A549 (cell line): ENCODE results near the gene KMT2C. TPM values are rescaled to one million over a fixed set of nuclear protein-coding genes. Genes with fewer than 3 reads are reported as not detected.
"Not testable (repeated sequence)": the region's sequence is repeated elsewhere in the genome, so short reads cannot be mapped to it uniquely, and the experiment has no call there.

Source experiments
- ATAC-seq, 2 experiments: fragments of 200-7000 bp in 1 of 2; fragments of >200 bp in 1 of 2; cut with Nextera tagmentation in 1 of 2; cut with Tn5 transposase in 1 of 2; 3 replicates each; pipeline versions ENCODE4 v1.8.0 to v1.9.1; 2018 to 2020; ENCODE audit warnings: mild to moderate bottlenecking in 1 of 2, moderate library complexity in 1 of 2
- CTCF ChIA-PET: fragments of 300-600 bp; sonication (Branson Sonifier 250); formaldehyde crosslinking; extraction: SDS; loops from one replicate; lab custom pipeline; 2021; ENCODE audit warnings: antibody characterized with exemption, inconsistent platforms; lab: Yijun Ruan, JAX
- POLR2A ChIA-PET: fragments of 350-600 bp; formaldehyde crosslinking; extraction: SDS; loops from one replicate; lab custom pipeline; 2021; ENCODE audit warnings: antibody characterized with exemption, inconsistent platforms; lab: Yijun Ruan, JAX
- DNase-seq, 2 experiments: peaks; one replicate each; pipeline versions ENCODE4 v3.0.0 to v3.0.0-alpha.2; 2011 to 2016; ENCODE audit warnings: low read depth in 1 of 2, low spot score in 1 of 2
- FAIRE-seq: peaks from 2 replicates; lab custom pipeline; 2011; peaks lifted over from hg19 to GRCh38; lab: Jason Lieb, UNC
- H3K27ac ChIP-seq, 2 experiments: fragments of >200 bp; sonication (Bioruptor Twin); formaldehyde crosslinking; 3 replicates each; pipeline ENCODE4 v1.5.1; 2016 to 2017
- H3K4me1 ChIP-seq: fragments of >200 bp; sonication (Bioruptor Twin); formaldehyde crosslinking; 3 replicates; pipeline ENCODE4 v1.6.1; 2016
- H3K4me2 ChIP-seq: fragments of >200 bp; sonication (Bioruptor Twin); formaldehyde crosslinking; 3 replicates; pipeline ENCODE4 v1.6.1; 2016
- H3K4me3 ChIP-seq: fragments of >200 bp; sonication (Bioruptor Twin); formaldehyde crosslinking; 3 replicates; pipeline ENCODE4 v1.5.1; 2016
- H3K9me3 ChIP-seq: fragments of >200 bp; sonication (Bioruptor Twin); formaldehyde crosslinking; 3 replicates; pipeline ENCODE4 v1.6.1; 2016
- ATOH8 ChIP-seq: fragments of 250-450 bp; sonication (Bioruptor Pico); IDR thresholded peaks from 2 replicates; pipeline ENCODE4 v1.5.0; 2020; ENCODE audit warnings: low read depth, mild to moderate bottlenecking, moderate library complexity
- E2F6 ChIP-seq: IDR thresholded peaks from 2 replicates; pipeline ENCODE4 v1.6.1; 2012; ENCODE audit warnings: low read depth, borderline replicate concordance
- EHF ChIP-seq: fragments of 250-450 bp; sonication (Bioruptor Pico); IDR thresholded peaks from 2 replicates; pipeline ENCODE4 v1.5.0; 2020; ENCODE audit warnings: mild to moderate bottlenecking
- EHMT2 ChIP-seq: fragments of 200-600 bp; sonication (generic); IDR thresholded peaks from 2 replicates; pipeline ENCODE4 v1.6.1; 2016; ENCODE audit warnings: antibody characterized with exemption, low read depth, mild to moderate bottlenecking, moderate library complexity
- ESRRA ChIP-seq: fragments of 150-350 bp; IDR thresholded peaks from 2 replicates; pipeline ENCODE4 v1.6.1; 2014; ENCODE audit warnings: mild to moderate bottlenecking, low read length, borderline replicate concordance
- FOSL2 ChIP-seq, 2 experiments: fragments of 450-650 bp in 1 of 2; fragments of >200 bp in 1 of 2; sonication (Bioruptor Twin) in 1 of 2; formaldehyde crosslinking; IDR thresholded peaks; 2 replicates each; pipeline versions ENCODE4 v1.5.0 to v1.6.1; 2016 to 2020; ENCODE audit warnings: mild to moderate bottlenecking in 1 of 2, moderate library complexity in 1 of 2
- FOXS1 ChIP-seq: fragments of 250-450 bp; sonication (Bioruptor Pico); IDR thresholded peaks from 2 replicates; pipeline ENCODE4 v1.5.0; 2020; ENCODE audit warnings: mild to moderate bottlenecking, moderate library complexity
- HEYL ChIP-seq: fragments of 250-450 bp; sonication (Bioruptor Pico); IDR thresholded peaks from 2 replicates; pipeline ENCODE4 v1.8.0; 2021; ENCODE audit warnings: mild to moderate bottlenecking, moderate library complexity
- HOXA7 ChIP-seq: fragments of 250-450 bp; sonication (Bioruptor Pico); IDR thresholded peaks from 2 replicates; pipeline ENCODE4 v1.5.0; 2020; ENCODE audit warnings: mild to moderate bottlenecking, moderate library complexity
- KDM1A ChIP-seq: fragments of 200-600 bp; sonication (generic); IDR thresholded peaks from 2 replicates; pipeline ENCODE4 v1.6.1; 2016; ENCODE audit warnings: low read depth, mild to moderate bottlenecking
- NPAS2 ChIP-seq: fragments of 250-450 bp; sonication (Bioruptor Pico); IDR thresholded peaks from 2 replicates; pipeline ENCODE4 v1.8.0; 2022; ENCODE audit warnings: mild to moderate bottlenecking, moderate library complexity, borderline replicate concordance
- NR3C1 ChIP-seq: fragments of >200 bp; sonication (Bioruptor Twin); formaldehyde crosslinking; IDR thresholded peaks from 3 replicates; pipeline ENCODE4 v1.6.1; 2017
- PHF8 ChIP-seq: fragments of 200-600 bp; sonication (generic); IDR thresholded peaks from 2 replicates; pipeline ENCODE4 v1.6.1; 2016; ENCODE audit warnings: low read depth, mild to moderate bottlenecking, antibody characterized with exemption, moderate library complexity, borderline replicate concordance
- POLR2A ChIP-seq: IDR thresholded peaks from 2 replicates; pipeline ENCODE4 v1.6.1; 2012; ENCODE audit warnings: mild to moderate bottlenecking, low read length
- POLR2AphosphoS2 ChIP-seq: conservative IDR thresholded peaks from 2 replicates; pipeline ENCODE4 v1.6.1; 2012; ENCODE audit warnings: low read length, improper control_type of control experiment, inconsistent platforms
- RAD21 ChIP-seq, 2 experiments: fragments of >200 bp in 1 of 2; sonication (Bioruptor Twin) in 1 of 2; formaldehyde crosslinking in 1 of 2; IDR thresholded peaks in 1 of 2; conservative IDR thresholded peaks in 1 of 2; 2 replicates in 1 of 2; 3 replicates in 1 of 2; pipeline ENCODE4 v1.6.1; 2012 to 2018; ENCODE audit warnings: inconsistent platforms in 1 of 2
- RARB ChIP-seq: fragments of 250-450 bp; sonication (Bioruptor Pico); IDR thresholded peaks from 2 replicates; pipeline ENCODE4 v1.8.0; 2021; ENCODE audit warnings: mild to moderate bottlenecking, moderate library complexity
- RFX5 ChIP-seq: fragments of 450-650 bp; IDR thresholded peaks from 2 replicates; pipeline ENCODE4 v1.7.1; 2014; ENCODE audit warnings: antibody characterized with exemption, mild to moderate bottlenecking, moderate library complexity
- SMC3 ChIP-seq: fragments of >200 bp; sonication (Bioruptor Twin); formaldehyde crosslinking; IDR thresholded peaks from 3 replicates; pipeline ENCODE4 v1.6.1; 2018; ENCODE audit warnings: inconsistent platforms
- TP53 ChIP-seq: fragments of 250-450 bp; sonication (Bioruptor Pico); IDR thresholded peaks from 2 replicates; pipeline ENCODE4 v1.5.0; 2021; ENCODE audit warnings: mild to moderate bottlenecking, moderate library complexity
- ZC3H11A ChIP-seq: fragments of 450-650 bp; IDR thresholded peaks from 2 replicates; pipeline ENCODE4 v1.6.1; 2014; ENCODE audit warnings: antibody characterized with exemption, mild to moderate bottlenecking
- ZFP36 ChIP-seq: fragments of 450-650 bp; IDR thresholded peaks from 2 replicates; pipeline ENCODE4 v1.6.1; 2014; ENCODE audit warnings: borderline replicate concordance; ENCODE audit not compliant: partially characterized antibody
- ZSCAN20 ChIP-seq: fragments of 250-450 bp; sonication (Bioruptor Pico); IDR thresholded peaks from 2 replicates; pipeline ENCODE4 v1.8.0; 2022; ENCODE audit warnings: mild to moderate bottlenecking, moderate library complexity
- WGBS: methylation state at CpG from one replicate; pipeline ENCODE4 v1.1.6; 2017; ENCODE audit errors: missing lambda C conversion rate; 5-methylcytosine and 5-hydroxymethylcytosine counted together
- polyA plus RNA-seq, 4 experiments: library from polyadenylated mRNA; depleted of rRNA in 3 of 4; stranded (reverse); fragments of >200 nt; fragmentation: RNase III in 1 of 4; extraction: RNeasy Plus Mini Kit Qiagen cat#74134 plus additional on column Dnase treatment in 1 of 4; gene quantifications; 2 replicates in 3 of 4; 3 replicates in 1 of 4; pipeline ENCODE4 v1.2.3, GENCODE V29; 2011 to 2017

Gene KMT2C
- polyA plus RNA-seq, 2 of the 4 experiments (the other 2 are of a cell fraction): 4.2 to 13.1 TPM

GRCh38 chr7:152382244-152382643 is 53.6 kb downstream of the KMT2C start:
- no peak overlapping the region for H3K27ac ChIP-seq
- H3K4me3 ChIP-seq: no peak overlapping the region
- ATAC-seq (no peak), FAIRE-seq (no peak), DNase-seq (no peak)
- no peak for TF ChIP-seq POLR2A
- no peak for TF ChIP-seq ZC3H11A
- TF ChIP-seq HOXA7 (CRISPR knock-in tag): no peak
- TF ChIP-seq KDM1A: no peak
- no peak for TF ChIP-seq ZSCAN20
- no peak for TF ChIP-seq SMC3
- TF ChIP-seq HEYL (CRISPR knock-in tag): no peak
- no peak for TF ChIP-seq RARB (CRISPR knock-in tag)
- TF ChIP-seq RFX5: no peak
- TF ChIP-seq TP53 (CRISPR knock-in tag): no peak
- TF ChIP-seq EHF (CRISPR knock-in tag): no peak
- TF ChIP-seq NR3C1: no peak
- TF ChIP-seq PHF8: no peak
- 34% methylated on average over 1 of the region's 1 CpG for WGBS
- H3K9me3 ChIP-seq: no peaks in the 10 kb centered on the region; the same call in 2 of the 3 replicates
- peaks cover 36% of the 10 kb centered on the region for H3K4me1 ChIP-seq
- ChIA-PET CTCF (interaction anchor here (0.6 kb wide), 1 partner anchor 32 kb away, joined by 3 read pairs; no protein-coding TSS in a partner anchor), POLR2A (no interaction called here)
- H3K4me2 ChIP-seq: 0 out of 3 replicates have a peak overlapping the region, but pooled peaks have one; percentile 6

GRCh38 chr7:152380931-152381578 is 54.7 kb downstream of the KMT2C start:
- POLR2A ChIA-PET, H3K27ac ChIP-seq, ATAC-seq, DNase-seq, H3K4me2 ChIP-seq, H3K9me3 ChIP-seq, CTCF ChIA-PET, FAIRE-seq, H3K4me3 ChIP-seq: not testable (repeated sequence)
- WGBS: 65% methylated on average over 5 of the region's 5 CpGs
- H3K4me1 ChIP-seq: peaks cover 36% of the 10 kb centered on the region

GRCh38 chr7:152378497-152378896 is 57.3 kb downstream of the KMT2C start:
- POLR2A ChIA-PET, CTCF ChIA-PET, ATAC-seq: not testable (repeated sequence)

GRCh38 chr7:152376716-152377484 is 58.9 kb downstream of the KMT2C start:
- H3K4me1 ChIP-seq, ATAC-seq, H3K27ac ChIP-seq, H3K9me3 ChIP-seq, DNase-seq, CTCF ChIA-PET, POLR2A ChIA-PET, H3K4me2 ChIP-seq, H3K4me3 ChIP-seq: not testable (repeated sequence)
- 83% methylated on average over 8 of the region's 8 CpGs for WGBS
- FAIRE-seq: peak; percentile 91

More at GRCh38 chr7:152378497-152378896, 57.3 kb downstream of the KMT2C start:
- H3K4me1 ChIP-seq: peaks cover 24% of the 10 kb centered on the region
- not testable (repeated sequence) for H3K4me2 ChIP-seq, H3K27ac ChIP-seq, H3K4me3 ChIP-seq, H3K9me3 ChIP-seq, FAIRE-seq, DNase-seq

GRCh38 chr7:152370297-152370696 is 65.5 kb downstream of the KMT2C start:
- TF ChIP-seq FOXS1 (no peak), EHMT2 (no peak), NPAS2 (CRISPR knock-in tag) (no peak), ATOH8 (no peak), RAD21 (conservative IDR thresholded peaks at IDR 0.05 in 1 of 2, IDR thresholded peaks at IDR 0.05 in 1 of 2) (no peak), E2F6 (no peak), ZSCAN20 (no peak), FOSL2 (IDR thresholded peaks at IDR 0.05) (no peak), FOSL2 (CRISPR knock-in tag; IDR thresholded peaks at IDR 0.05) (no peak), ZFP36 (no peak), ESRRA (no peak), POLR2AphosphoS2 (no peak)

More at GRCh38 chr7:152370297-152370696, 65.5 kb downstream of the KMT2C start:
- Histone ChIP-seq H3K4me3 (no peak overlapping the region), H3K4me1 (no peaks in the 10 kb centered on the region), H3K9me3 (no peaks in the 10 kb centered on the region), H3K27ac (no peak overlapping the region), H3K4me2 (no peak overlapping the region)
- POLR2A ChIA-PET: no interaction called here
- DNase-seq (no peak), FAIRE-seq (no peak), ATAC-seq (no peak)
- CTCF ChIA-PET: no interaction called here
